SKM-1 (cell line): ENCODE data around the gene STAG1.
"Not testable (repeated sequence)": the region's sequence is repeated elsewhere in the genome, so short reads cannot be mapped to it uniquely, and the experiment has no call there.

Experiments used
- DNase-seq: peaks from one replicate; lab custom pipeline; 2025; ENCODE audit not compliant: unreplicated experiment; lab: John Stamatoyannopoulos, UW

Gene STAG1

GRCh38 chr3:136336329-136337100, 415.7 kb downstream of the STAG1 start:
- DNase-seq: no peak

GRCh38 chr3:136334726-136335125, 417.5 kb downstream of the STAG1 start:
- DNase-seq: not testable (repeated sequence)

- DNase-seq: no peak
Observed at GRCh38 chr3:136334209-136334608, 418.0 kb downstream of the STAG1 start.

- no peak for DNase-seq
Observed at GRCh38 chr3:136332776-136333175, 419.4 kb downstream of the STAG1 start.

- no peak for DNase-seq
Observed at GRCh38 chr3:136332302-136332701, 419.9 kb downstream of the STAG1 start.

- no peak for DNase-seq
Observed at GRCh38 chr3:136330900-136331299, 421.3 kb downstream of the STAG1 start.

GRCh38 chr3:136329593-136329992, 422.6 kb downstream of the STAG1 start:
- no peak for DNase-seq

GRCh38 chr3:136327671-136328070, 424.5 kb downstream of the STAG1 start:
- DNase-seq: no peak

GRCh38 chr3:136326316-136326715, 425.9 kb downstream of the STAG1 start:
- no peak for DNase-seq

GRCh38 chr3:136311968-136312367, 440.2 kb downstream of the STAG1 start:
- no peak for DNase-seq

- no peak for DNase-seq
Observed at GRCh38 chr3:136311261-136311660, 440.9 kb downstream of the STAG1 start.

GRCh38 chr3:136305879-136306278, 446.3 kb downstream of the STAG1 start:
- DNase-seq: peak; percentile 2

GRCh38 chr3:136300444-136300843, 451.7 kb downstream of the STAG1 start:
- DNase-seq: no peak

GRCh38 chr3:136297826-136298225, 454.4 kb downstream of the STAG1 start:
- DNase-seq: no peak

- no peak for DNase-seq
Observed at GRCh38 chr3:136296960-136297359, 455.2 kb downstream of the STAG1 start.

- DNase-seq: no peak
Observed at GRCh38 chr3:136294176-136294575, 458.0 kb downstream of the STAG1 start.

GRCh38 chr3:136293279-136293678, 458.9 kb downstream of the STAG1 start:
- DNase-seq: no peak

GRCh38 chr3:136292500-136292899, 459.7 kb downstream of the STAG1 start:
- no peak for DNase-seq

- DNase-seq: no peak
Observed at GRCh38 chr3:136291302-136291701, 460.9 kb downstream of the STAG1 start.
